ENCODE measurements around the gene YKT6.
"Not testable (repeated sequence)": the region's sequence is repeated elsewhere in the genome, so short reads cannot be mapped to it uniquely, and the experiment has no call there.

The YKT6 gene

GRCh38 chr7:44172803-44173424 is 27.9 kb upstream of the YKT6 start:
- DNase-seq = no peak

- DNase-seq = no peak
Observed at GRCh38 chr7:44173911-44174693, 26.7 kb upstream of the YKT6 start.

GRCh38 chr7:44174694-44174948 is 26.2 kb upstream of the YKT6 start:
- DNase-seq = not testable (repeated sequence)

GRCh38 chr7:44175730-44176129 is 25.0 kb upstream of the YKT6 start:
- DNase-seq = no peak

- no peak for DNase-seq
Observed at GRCh38 chr7:44176486-44176885, 24.3 kb upstream of the YKT6 start.

- no peak for DNase-seq
Observed at GRCh38 chr7:44177570-44178131, 23.1 kb upstream of the YKT6 start.

GRCh38 chr7:44180631-44181030 is 20.1 kb upstream of the YKT6 start:
- no peak for DNase-seq

- DNase-seq = no peak
Observed at GRCh38 chr7:44182827-44183226, 18.0 kb upstream of the YKT6 start.

GRCh38 chr7:44183386-44183785 is 17.4 kb upstream of the YKT6 start:
- DNase-seq = no peak

- DNase-seq = no peak
Observed at GRCh38 chr7:44184206-44184872, 16.4 kb upstream of the YKT6 start.

GRCh38 chr7:44184873-44185446 is 15.8 kb upstream of the YKT6 start:
- no peak for DNase-seq

GRCh38 chr7:44185729-44186128 is 15.0 kb upstream of the YKT6 start:
- DNase-seq = no peak

GRCh38 chr7:44186736-44187135 is 14.0 kb upstream of the YKT6 start:
- no peak for DNase-seq

- DNase-seq = no peak
Observed at GRCh38 chr7:44187636-44188416, 13.0 kb upstream of the YKT6 start.

GRCh38 chr7:44188480-44189225 is 12.1 kb upstream of the YKT6 start:
- DNase-seq = no peak

- DNase-seq = no peak
Observed at GRCh38 chr7:44189286-44189992, 11.3 kb upstream of the YKT6 start, which contains the start of gene GCK. Gene GCK, minus strand, starts transcription at chr7:44189439. Its CDS starts 486 bp downstream, at chr7:44188953.

- no peak for DNase-seq
Observed at GRCh38 chr7:44189993-44190872, 10.5 kb upstream of the YKT6 start.

GRCh38 chr7:44191171-44191570 is 9.6 kb upstream of the YKT6 start:
- DNase-seq = no peak

- DNase-seq = no peak
Observed at GRCh38 chr7:44193011-44193802, 7.6 kb upstream of the YKT6 start.

Measured in GOT3 (cell line).